K562 (cell line): Measurements from ENCODE around the gene GNAQ.

ENCODE experiments used
- CBX3 ChIP-seq, 2 experiments: IDR thresholded peaks; 1 replicate in 1 of 2; 2 replicates in 1 of 2; pipeline ENCODE4 v1.6.1; 2012; ENCODE audit warnings: inconsistent platforms in 2 of 2, low read length in 2 of 2, borderline replicate concordance in 1 of 2, control low read depth in 1 of 2
- FOXK2 ChIP-seq, 2 experiments: fragments of 450-650 bp; IDR thresholded peaks in 1 of 2; conservative IDR thresholded peaks in 1 of 2; 2 replicates each; pipeline ENCODE4 v1.6.1; 2016; ENCODE audit warnings: low read depth in 2 of 2, mild to moderate bottlenecking in 1 of 2
- POLR2A ChIP-seq: fragments of 450-650 bp; conservative IDR thresholded peaks from 2 replicates; pipeline ENCODE4 v1.6.1; 2016
- ZNF551 ChIP-seq: fragments of 250-450 bp; sonication (Bioruptor Pico); IDR thresholded peaks from 2 replicates; pipeline ENCODE4 v1.5.0; 2021; ENCODE audit warnings: mild to moderate bottlenecking, moderate library complexity
- TF ChIP-seq, protein P1 (sequence below), 3 experiments: IDR thresholded peaks in 2 of 3; conservative IDR thresholded peaks in 1 of 3; 2 replicates each; pipeline ENCODE4 v1.5.1; 2011 to 2012; ENCODE audit warnings: low read length in 3 of 3, mild to moderate bottlenecking in 3 of 3, control low read depth in 2 of 3, improper control_type of control experiment in 1 of 3, inconsistent platforms in 1 of 3, low read depth in 1 of 3, mixed read lengths in 1 of 3, moderate library complexity in 1 of 3; ENCODE audit not compliant: insufficient read depth in 2 of 3
- TF ChIP-seq, protein P2 (sequence below): sonication (generic); formaldehyde crosslinking; IDR thresholded peaks from 2 replicates; pipeline ENCODE4 v1.8.0; 2022; ENCODE audit warnings: missing genetic modification reagents, mild to moderate bottlenecking, moderate library complexity, borderline replicate concordance

DNA sequence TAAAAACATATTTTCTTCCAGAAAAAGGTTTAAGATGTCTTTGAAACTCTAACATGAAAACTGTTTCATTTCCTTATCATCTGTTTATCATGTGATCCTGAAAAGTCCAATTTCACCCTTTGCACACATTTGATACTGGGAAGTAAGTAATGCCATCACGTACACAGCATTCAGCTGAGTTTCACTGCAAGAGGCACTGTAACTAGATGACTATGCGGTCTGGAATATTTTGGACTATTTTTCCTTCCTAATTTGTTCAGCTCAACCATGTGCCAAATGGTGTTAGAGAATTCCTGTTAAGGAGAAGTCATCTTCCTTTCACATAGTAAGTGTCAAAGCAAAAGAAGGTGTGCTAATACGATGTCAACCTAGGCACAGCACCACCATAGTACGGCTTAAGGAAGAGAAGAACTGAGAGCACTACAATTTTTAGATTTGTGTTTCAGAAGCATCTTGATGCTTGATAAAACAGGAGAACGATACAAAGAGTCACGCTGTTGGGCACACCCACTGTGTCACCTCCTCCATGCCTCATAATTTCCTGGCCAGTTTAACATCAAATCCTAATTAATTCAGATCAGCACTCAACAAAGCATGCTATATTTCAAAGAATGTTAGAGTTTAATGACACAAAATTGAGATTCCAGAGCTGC is 77.5 kb downstream of the GNAQ start:
- TF ChIP-seq, protein P1, sequence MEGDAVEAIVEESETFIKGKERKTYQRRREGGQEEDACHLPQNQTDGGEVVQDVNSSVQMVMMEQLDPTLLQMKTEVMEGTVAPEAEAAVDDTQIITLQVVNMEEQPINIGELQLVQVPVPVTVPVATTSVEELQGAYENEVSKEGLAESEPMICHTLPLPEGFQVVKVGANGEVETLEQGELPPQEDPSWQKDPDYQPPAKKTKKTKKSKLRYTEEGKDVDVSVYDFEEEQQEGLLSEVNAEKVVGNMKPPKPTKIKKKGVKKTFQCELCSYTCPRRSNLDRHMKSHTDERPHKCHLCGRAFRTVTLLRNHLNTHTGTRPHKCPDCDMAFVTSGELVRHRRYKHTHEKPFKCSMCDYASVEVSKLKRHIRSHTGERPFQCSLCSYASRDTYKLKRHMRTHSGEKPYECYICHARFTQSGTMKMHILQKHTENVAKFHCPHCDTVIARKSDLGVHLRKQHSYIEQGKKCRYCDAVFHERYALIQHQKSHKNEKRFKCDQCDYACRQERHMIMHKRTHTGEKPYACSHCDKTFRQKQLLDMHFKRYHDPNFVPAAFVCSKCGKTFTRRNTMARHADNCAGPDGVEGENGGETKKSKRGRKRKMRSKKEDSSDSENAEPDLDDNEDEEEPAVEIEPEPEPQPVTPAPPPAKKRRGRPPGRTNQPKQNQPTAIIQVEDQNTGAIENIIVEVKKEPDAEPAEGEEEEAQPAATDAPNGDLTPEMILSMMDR (IDR thresholded peaks at IDR 0.05 in 2 of 3, conservative IDR thresholded peaks at IDR 0.05 in 1 of 3; ENCODE audit: insufficient read depth in 2 of 3, low read depth in 1 of 3, low read length in 3 of 3), result no peak
- TF ChIP-seq CBX3 (IDR thresholded peaks at IDR 0.05; ENCODE audit: borderline replicate concordance in 1 of 2, low read length in 2 of 2) (no peak), ZNF551 (CRISPR knock-in tag) (no peak), FOXK2 (conservative IDR thresholded peaks at IDR 0.05 in 1 of 2, IDR thresholded peaks at IDR 0.05 in 1 of 2; ENCODE audit: low read depth in 2 of 2) (no peak), POLR2A (no peak)
- TF ChIP-seq, protein P2, sequence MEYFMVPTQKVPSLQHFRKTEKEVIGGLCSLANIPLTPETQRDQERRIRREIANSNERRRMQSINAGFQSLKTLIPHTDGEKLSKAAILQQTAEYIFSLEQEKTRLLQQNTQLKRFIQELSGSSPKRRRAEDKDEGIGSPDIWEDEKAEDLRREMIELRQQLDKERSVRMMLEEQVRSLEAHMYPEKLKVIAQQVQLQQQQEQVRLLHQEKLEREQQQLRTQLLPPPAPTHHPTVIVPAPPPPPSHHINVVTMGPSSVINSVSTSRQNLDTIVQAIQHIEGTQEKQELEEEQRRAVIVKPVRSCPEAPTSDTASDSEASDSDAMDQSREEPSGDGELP, result no peak
